GM18907 (cell line): Measurements from ENCODE around the gene ASCC1.

Experiments used
- ATAC-seq: cut with Tn5 transposase; IDR thresholded peaks from one replicate; pipeline ENCODE4 v1.9.1; 2021; ENCODE audit warnings: mild to moderate bottlenecking, moderate library complexity; ENCODE audit not compliant: unreplicated experiment

Gene ASCC1

DNA sequence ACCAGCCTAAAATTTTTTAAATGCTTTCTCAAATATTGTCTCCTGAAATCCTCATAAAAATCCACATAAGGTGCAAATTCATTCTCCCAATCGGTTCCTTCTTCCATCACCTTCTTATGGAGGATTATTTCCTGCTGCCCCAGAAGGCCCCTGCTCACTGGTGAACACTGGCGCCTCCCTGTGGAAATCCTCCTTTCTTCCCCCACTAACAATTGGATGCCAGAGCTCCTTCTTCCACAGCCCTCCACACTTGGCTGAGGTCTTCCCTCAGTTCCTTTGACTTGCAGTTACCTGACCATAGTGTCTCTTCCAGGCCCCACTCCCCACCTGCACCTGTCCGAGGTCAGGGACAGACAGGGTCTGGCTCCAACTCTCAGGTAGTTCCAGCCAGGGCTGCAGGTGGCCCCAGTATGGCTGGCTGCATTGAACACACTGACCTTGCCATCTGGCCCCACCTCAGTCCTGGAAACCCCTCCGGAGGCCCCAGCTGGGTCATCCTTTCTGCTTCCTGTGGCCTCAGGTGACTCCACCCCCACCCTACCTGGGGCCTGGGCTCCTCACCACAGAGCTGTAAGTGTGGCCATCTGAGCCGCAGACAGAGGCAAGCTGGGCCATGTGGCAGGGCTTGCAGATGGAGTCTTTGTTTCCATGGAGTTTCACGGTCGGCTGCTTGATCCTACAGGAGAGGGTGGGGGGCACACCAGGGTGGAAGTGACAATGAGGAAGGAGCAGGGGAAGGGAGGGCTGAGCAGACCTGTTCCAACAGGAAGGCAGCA lies 146.1 kb downstream of the ASCC1 start:
- no peak for ATAC-seq

DNA sequence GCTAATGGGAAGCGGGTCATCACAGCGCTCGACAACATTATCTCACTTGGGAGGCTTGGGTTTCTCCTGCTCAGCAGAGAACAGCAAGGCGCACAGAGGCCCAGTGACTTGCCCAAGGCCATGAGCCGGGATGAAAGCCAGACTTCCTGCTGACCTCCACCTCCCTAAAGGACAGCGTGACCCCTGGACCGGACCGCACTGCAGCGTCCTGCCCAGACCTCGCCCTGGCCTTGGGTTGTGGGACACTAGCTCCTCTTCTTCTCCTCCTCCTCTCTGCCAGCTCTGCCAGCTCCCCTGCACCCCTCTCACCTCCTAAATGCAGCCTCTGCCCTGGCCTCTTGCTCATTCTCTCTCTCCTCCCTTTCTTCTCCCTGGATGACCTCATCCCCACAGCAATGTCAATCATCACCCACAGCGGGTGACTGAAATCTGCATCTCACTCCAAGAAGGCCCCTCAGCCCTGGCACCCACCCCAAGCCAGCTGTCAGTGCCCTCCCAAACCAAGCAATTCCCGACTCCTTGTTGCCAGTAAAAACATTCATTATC lies 147.1 kb downstream of the ASCC1 start:
- no peak for ATAC-seq

DNA sequence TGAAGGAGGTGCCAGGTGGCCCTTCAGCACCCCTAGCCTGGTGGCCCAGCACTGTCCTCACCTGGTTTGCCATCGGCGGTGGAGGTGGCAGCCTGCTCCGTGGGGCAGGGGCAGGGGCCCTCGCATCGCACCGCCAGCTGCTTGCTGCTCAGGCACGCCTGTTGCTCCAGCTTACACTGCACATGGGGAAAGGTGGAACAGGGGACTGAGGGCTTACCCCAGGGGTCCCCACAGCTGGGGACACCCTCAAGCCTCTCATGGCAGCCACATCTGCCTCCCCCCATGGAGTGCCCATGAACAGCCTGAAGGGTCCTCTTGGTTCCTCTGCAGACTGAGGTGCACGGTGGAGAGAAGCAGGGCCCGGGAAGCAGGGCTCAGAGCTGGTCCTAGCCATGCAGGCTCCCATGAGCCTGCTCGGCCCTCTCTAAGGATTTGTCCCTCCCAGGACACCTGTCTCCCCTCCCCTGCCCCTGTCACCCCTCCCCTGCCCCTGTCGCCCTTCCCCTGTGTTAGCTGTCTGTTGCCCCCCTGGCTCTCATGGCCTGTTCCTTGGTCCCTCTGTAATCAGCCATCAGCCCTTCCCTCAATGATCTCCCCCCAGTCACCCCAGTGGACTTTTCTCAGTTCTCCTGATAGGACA lies 147.8 kb downstream of the ASCC1 start:
- no peak for ATAC-seq

DNA sequence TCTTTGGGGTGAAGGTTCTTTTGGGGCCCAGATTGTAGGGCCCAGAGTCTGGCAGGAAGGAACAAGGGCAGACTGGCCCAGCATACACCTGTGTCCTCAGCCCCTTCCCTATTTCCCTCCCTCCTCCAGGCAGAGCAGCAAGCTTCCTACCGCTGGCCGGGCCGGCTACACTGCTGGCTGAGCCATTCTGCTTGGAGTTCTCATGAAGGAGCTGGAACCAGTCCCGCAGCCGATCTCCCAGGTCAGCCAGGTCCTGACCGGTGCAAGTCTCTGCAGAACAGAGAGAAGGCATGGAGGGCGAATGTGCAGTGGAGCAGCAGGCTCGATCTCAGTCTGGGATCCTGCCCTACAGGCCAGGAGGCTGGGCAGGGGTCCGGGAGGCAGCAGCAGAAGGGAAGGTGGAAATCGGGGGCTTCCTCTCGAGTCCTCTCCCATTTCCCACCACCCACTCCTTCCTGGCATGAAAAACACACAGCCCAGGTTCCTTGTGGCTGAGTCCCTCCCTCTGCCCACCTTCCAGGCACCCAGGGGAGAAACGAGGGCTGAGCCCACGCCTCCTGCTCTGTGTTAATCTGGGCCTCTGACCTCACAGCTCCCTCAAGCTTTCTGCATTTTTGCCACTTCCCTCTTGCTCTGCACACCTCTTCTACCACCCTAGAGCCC lies 148.5 kb downstream of the ASCC1 start:
- no peak for ATAC-seq

DNA sequence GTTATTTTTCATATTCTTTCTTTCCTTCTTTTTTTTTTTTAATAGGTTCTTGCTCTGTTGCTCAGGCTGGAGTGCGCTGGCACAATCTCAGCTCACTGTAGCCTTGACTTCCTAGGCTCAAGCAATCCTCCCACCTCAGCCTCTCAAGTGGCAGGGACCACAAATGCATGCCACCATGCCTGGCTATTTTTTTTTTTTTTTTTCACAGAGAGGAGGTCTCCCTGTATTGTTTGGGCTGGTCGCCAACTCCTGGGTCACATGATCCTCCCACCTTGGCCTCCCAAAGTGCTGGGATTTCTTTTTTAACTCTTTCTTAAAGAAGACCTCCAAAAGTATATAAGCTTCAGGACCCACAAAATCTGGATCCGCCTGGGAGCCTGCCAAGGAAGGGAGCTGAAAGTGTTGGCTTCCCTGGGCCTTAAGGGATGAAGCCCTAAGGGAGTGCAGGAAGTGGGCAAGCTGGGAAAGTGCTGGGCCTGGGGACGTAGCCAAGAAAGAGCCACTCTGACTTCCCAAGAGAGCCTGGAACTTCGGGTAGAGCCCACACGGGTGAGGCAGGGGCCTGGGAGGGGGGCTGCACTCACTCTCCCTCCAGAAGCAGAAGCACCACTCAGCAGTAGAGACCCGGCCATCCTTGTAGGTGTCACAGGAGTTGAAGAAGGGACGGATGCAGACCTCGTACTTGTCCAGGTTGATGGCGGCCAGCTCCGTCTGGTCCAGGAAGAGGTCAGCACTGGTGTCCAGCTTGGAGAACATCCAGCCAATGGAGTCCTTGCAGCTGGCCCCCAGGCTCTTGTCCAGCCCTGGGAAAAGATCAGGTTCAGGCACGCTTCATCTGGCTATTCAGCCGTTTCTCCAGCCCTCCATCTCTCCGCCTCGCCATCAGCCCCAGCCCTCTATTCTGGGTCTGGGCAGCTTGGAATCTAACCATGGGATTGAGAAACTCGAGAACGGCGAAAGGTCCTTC lies 149.5 kb downstream of the ASCC1 start:
- ATAC-seq, result no peak

DNA sequence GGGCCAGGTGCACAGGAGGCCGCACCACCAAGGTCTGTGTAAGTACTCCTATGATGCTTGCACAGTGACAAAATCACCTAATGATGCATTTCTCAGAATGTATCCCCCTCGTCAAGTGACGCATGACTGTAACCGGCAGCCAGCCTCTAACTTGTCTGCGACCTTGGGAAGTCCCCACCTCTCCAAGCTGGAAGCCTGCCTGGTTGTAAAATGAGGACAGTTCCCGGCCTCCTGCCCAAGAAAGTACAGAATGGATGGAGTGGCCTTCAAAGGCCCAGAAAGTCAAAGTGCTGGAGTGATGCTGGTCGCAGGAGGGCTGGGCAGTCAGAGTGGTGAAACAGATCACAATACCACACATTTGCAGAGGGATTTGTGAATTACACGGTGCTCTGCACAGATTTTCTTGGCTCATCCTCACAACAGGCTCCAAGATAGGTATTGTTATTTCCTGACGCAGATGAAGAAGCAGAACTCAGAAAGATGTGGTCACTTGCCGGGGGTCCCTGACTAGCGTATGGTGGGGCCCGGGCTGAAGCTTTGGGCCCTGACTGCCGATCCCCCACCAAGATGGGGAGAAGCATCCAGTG lies 150.5 kb downstream of the ASCC1 start:
- ATAC-seq, result no peak

DNA sequence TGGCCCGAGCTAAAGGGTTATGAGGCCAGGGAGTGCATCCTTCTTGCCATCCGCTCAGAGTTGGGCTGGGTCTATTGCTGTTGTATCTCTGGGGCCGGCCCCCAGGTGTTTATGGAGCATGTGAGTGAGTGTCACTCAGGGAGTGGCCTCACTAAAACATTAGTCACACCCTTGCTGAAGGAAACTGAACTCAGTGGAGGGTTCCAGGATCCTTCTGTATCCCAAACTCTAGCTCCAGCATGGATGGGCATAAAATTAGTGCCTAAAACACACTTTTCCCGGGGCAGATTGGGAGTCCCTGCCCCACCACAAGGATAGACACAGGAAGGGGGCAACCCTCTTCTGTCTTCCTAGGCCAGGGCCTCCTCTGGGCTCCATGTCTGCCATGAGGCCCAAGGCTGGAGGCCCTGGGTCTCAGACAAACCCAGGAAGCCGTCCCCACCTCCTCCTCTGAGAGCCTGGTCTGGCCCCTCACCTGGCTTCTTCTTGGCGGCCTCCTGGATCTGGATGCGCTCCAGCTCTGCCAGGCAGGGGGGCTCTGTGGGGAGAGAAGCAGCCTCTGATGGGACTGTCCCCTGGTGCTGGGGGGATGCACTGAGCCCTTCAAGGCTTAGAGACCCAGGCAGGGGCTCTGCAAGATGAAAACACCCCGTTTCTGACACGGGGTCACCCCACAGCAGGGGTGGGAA lies 152.2 kb downstream of the ASCC1 start:
- ATAC-seq, result no peak

DNA sequence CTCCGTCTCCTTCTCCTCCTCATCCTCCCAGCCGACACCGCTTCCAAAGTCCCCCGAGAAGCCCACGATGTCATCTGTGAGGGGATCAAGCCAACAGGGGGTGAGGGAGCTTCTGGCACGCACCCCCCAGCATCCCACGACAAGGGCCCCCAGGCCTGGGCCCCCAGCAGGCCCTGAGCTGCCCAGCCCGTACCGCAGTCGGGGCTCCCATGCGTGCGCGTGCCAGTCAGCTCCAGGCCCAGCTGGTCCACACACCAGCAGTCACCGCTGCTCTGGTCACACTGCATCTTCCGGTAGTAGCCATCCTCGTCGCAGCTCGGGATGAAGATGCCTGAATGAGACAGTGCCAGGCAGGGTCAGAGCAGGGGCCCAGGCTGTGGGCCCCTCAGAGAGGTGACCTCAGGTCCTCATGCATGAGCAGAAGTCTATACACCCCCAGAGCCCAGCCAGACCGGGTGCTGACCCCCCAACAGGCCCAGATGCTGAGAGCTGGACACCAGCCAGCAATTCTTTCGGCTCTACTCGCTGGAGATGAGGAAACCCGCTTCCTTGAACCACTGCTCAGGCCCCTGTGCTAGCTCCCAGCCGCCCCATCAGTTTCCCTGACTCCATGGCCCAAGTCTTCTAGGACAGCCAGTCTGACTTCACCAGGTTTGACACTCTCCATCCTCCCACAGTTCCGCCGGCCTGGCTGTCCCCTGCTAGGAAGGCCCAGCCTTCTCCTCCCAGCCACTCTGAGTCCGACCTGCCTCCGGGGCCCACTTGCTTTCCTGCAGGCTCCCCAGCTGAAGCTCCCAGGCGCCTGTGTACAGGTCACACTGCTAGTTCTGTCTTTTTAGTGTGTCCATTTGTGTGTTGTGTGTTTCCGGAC lies 153.0 kb downstream of the ASCC1 start:
- ATAC-seq, result no peak

DNA sequence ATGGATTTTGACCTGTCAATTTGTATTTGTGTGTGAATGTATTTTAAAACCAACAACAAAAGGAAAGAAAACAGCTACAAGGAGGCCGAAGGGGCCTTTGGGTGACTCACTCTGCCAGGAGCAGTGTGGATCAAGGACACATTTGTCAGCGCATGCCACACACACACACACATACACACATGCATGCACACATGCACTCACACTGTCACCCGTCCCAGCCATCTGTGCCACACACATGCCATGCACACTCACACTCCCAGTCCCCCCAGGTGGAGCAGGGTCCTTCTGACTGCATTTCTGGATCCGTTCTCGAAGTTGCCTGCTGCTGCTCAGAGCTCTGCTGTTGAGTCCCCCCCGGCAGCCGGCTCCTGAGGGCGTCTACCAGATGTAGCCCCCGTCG lies 153.7 kb downstream of the ASCC1 start:
- ATAC-seq, result no peak

DNA sequence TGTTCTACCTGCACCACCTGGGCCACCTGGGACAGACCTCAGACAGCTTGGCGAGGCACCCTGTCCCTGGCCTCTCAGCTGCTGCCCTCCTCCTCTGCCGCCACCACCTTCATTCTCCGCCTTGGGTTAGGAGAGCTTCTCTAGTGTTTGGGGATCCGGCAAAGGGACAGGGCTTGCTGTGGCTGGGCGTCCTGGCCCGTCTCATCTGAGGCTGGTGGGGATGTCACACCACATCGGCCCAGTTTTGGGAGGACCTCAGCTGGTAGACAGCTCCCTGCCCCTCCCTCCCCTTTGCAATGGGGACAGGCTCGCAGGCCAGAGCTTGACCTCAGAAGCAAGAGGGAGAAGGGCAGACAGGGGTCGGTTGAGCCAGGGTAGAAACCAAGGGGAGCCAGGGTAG lies 154.1 kb downstream of the ASCC1 start:
- ATAC-seq, result no peak

DNA sequence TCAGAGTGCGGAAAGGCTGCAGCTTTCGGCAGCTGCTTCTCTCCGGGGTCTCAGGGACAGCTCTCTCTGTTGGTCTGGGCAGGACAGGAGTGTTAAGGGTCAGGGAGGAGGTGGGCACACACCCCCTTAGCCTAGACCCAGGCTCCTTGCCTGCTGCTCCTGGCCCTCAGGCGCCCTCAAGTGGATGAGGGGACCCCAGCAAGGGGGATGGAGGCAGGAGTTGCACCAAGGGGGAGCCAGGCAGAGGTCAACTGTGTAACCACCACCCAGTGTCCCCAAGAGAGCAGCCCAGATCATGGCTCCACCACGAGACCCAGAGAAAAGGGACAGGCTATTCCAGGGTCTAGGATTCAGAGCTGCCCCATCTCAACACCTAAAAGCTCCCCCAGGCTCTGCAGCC lies 154.6 kb downstream of the ASCC1 start:
- ATAC-seq, result no peak

DNA sequence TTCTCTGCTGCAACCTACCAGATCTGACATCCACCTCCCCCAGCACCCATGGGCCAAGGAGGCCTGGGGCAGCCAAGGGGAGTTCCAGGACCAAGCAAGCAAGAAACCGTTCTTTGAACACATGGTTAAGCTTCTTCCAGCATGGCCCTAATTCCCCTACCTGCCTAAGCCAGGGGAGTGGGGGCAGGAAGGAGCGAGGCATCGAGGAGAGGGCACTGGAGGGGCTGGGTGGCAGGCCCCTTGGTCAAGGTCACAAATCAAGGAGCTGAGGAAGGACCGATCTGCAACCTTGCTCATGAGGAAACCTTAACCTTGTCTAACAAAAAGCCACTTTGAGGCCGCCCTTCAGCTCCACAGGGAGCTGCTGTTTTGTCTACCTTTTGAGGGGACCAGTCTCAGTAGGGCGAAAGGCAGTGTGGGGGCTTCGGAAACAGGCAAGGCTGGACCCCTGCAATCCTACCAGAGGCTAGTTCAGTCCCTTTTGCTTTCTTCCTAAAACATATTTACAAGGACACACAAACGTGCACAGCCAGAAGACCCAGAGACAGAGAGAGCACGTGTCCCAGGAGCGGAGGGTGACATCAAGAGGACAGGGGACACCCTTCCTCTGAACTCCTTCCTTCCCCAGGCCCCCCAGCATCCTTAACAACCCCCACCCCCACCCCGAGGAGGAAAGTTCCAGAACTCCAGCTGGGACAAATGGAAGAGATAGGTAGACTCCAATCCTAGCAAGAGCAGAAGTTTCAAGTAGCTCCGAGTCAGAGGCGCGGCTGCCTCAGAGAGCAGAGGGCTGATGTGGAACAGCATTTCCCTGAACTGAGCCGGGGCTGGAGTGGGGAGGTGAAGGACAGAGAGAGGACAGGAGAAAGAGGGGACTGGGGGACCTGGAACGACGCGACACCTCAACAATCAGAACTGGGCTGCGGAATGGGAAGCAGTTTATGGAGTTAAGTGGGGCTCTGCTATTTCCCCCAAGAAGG lies 155.9 kb downstream of the ASCC1 start:
- ATAC-seq, result no peak

DNA sequence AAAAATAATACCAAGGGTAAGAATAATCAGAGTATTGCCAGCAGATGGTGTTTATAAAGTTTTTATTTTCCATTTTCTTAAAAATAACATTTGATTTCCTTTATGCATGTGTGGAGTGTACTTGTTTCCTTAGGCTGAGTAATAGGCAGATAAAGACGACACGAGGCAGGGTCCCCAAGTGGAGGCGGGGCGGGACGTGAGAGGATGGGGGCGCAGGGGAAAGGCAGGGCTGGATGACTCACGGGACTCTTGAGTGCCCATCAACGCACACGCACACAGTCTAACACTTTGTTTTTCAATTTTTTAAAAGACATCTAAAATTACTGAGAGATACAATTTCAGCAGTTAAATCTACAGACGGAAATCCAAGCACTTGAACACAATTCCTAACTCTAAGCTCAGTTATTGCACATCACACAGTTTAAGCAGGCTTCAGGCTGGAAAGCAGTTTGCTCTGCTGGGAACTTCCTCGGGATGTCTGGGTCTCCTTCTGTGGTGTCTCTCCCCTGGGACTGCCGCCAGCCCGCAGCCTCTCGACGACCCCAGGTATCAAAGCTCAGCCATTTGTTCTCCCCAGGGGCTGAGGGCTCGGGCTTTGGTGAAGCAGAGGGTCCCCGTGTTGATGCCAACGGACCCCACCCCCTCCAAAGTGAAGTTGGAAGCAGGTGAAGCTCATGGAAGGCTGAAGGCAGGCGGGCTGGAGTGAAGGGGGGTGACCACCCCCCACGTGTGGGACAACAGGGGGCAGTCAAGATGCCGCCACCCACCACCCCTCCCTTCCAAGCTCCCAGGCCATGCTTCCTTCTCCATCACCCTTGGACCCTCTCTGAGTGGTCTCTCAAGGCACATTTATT lies 156.9 kb downstream of the ASCC1 start:
- no peak for ATAC-seq

DNA sequence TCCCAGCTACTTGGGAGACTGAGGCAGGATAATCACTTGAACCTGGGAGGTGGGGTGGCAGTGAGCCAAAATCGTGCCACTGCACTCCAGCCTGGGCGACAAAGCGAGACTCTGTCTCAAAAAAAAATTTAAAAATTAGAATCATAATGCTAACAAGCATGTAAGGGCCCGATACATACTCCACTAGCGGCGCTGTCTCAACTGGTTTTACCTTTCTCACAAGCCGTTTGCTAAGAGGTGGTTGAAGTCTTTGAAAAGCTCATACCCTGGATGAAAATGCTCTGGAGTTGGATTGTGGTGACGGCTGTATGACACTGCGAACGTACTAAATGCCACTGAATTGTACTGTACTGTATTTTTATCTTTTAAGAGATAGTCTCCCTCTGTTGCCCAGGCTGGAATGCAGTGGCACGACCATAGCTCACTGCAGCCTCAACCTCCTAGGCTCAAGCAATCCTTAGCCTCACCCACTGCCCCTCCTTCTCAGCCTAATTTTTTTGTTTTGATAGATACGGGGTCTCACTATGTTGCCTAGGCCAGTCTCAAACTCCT lies 157.7 kb downstream of the ASCC1 start:
- ATAC-seq, result no peak

DNA sequence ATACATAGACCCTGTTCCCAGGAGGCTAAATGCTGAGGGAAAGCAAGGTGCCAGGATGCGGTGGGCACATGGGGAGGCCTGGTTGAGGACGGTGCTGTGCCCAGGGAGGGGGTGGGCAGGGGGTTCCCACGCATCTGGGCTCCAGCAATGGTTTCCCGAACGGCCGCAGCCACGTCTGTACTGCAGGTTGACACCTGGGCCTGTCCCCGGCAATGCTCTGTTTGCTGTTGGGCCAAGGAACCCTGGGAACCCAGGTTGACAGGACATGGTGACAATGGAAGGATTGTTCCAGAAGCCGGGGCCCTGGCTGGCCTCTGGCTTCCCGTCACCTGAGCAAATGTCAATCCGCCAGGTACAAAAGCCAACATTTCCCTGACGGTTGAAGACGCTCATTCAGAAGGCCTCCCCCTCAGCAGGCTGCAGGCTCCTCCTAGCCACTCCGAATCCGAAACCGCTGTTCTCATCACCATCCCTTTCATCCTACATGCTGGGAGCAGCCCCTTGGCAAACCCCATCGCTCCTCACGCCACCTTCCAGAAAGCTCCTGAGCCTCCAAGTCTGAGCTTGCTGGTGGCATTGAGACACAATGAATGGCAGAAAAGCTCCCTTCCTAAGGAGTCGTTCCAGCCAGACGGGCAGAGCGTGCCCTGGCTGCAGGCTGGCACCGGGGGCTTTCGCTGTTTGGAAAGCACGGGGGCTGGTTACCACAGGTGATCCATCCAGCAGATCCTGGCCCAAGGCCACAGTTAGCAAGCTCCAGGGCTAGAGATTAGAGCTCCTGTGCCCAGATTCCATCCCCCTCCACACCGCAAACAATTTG lies 158.9 kb downstream of the ASCC1 start:
- ATAC-seq, result no peak

DNA sequence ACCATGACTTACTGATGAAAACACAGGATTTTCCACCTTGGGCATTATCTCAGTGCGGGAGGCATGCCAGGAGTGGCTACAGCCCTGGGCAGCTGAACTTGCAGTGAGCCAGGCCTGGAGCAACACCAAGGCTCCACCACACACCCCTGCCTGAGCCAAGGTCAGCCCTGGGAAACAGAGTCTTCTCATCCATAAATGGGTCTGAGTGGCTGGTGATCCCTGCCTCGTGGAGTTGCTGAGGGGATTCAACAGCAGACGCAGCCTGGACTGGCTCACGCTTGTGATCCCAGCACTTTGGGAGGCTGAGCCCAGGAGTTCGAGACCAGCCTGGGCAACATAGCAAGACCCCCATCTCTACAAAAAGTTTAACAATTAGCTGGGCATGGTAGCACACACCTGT lies 160.0 kb downstream of the ASCC1 start:
- no peak for ATAC-seq
